ENCODE measurements around the gene NLGN1.

The NLGN1 gene

GRCh38 chr3:173589116-173589515 is 191.6 kb downstream of the NLGN1 start:
- no peak for TF ChIP-seq POLR2AphosphoS5 (IDR thresholded peaks at IDR 0.05; ENCODE audit: low read depth, low read length)
- TF ChIP-seq SIN3A (IDR thresholded peaks at IDR 0.05; ENCODE audit: borderline replicate concordance, insufficient read depth, low read length), result no peak
- no peak for TF ChIP-seq FOXP2 (optimal IDR thresholded peaks at IDR 0.05; ENCODE audit: borderline replicate concordance, extremely low read depth, extremely low read length, insufficient read depth)
- TF ChIP-seq REST (IDR thresholded peaks at IDR 0.05; ENCODE audit: insufficient read depth in 1 of 2, low read depth in 2 of 2, low read length in 2 of 2), result no peak
- TF ChIP-seq TAF1 (IDR thresholded peaks at IDR 0.05; ENCODE audit: borderline replicate concordance, insufficient read depth, low read length), result no peak

GRCh38 chr3:173591401-173591800 is 193.9 kb downstream of the NLGN1 start:
- TF ChIP-seq FOXP2 (optimal IDR thresholded peaks at IDR 0.05; ENCODE audit: borderline replicate concordance, extremely low read depth, extremely low read length, insufficient read depth) (no peak), TAF1 (IDR thresholded peaks at IDR 0.05; ENCODE audit: borderline replicate concordance, insufficient read depth, low read length) (no peak), REST (IDR thresholded peaks at IDR 0.05; ENCODE audit: insufficient read depth in 1 of 2, low read depth in 2 of 2, low read length in 2 of 2) (no peak), POLR2AphosphoS5 (IDR thresholded peaks at IDR 0.05; ENCODE audit: low read depth, low read length) (no peak)

GRCh38 chr3:173599673-173600072 is 202.1 kb downstream of the NLGN1 start:
- no peak for TF ChIP-seq SIN3A (IDR thresholded peaks at IDR 0.05; ENCODE audit: borderline replicate concordance, insufficient read depth, low read length)
- no peak for TF ChIP-seq REST (IDR thresholded peaks at IDR 0.05; ENCODE audit: insufficient read depth in 1 of 2, low read depth in 2 of 2, low read length in 2 of 2)
- TF ChIP-seq TAF1 (IDR thresholded peaks at IDR 0.05; ENCODE audit: borderline replicate concordance, insufficient read depth, low read length), result no peak
- TF ChIP-seq FOXP2 (optimal IDR thresholded peaks at IDR 0.05; ENCODE audit: borderline replicate concordance, extremely low read depth, extremely low read length, insufficient read depth), result no peak
- TF ChIP-seq POLR2AphosphoS5 (IDR thresholded peaks at IDR 0.05; ENCODE audit: low read depth, low read length), result no peak

GRCh38 chr3:173614522-173614921 is 217.0 kb downstream of the NLGN1 start:
- TF ChIP-seq POLR2AphosphoS5 (IDR thresholded peaks at IDR 0.05; ENCODE audit: low read depth, low read length) (no peak), TAF1 (IDR thresholded peaks at IDR 0.05; ENCODE audit: borderline replicate concordance, insufficient read depth, low read length) (no peak), SIN3A (IDR thresholded peaks at IDR 0.05; ENCODE audit: borderline replicate concordance, insufficient read depth, low read length) (no peak), FOXP2 (optimal IDR thresholded peaks at IDR 0.05; ENCODE audit: borderline replicate concordance, extremely low read depth, extremely low read length, insufficient read depth) (no peak), REST (IDR thresholded peaks at IDR 0.05; ENCODE audit: insufficient read depth in 1 of 2, low read depth in 2 of 2, low read length in 2 of 2) (no peak)

- no peak for TF ChIP-seq FOXP2 (optimal IDR thresholded peaks at IDR 0.05; ENCODE audit: borderline replicate concordance, extremely low read depth, extremely low read length, insufficient read depth)
- no peak for TF ChIP-seq REST (IDR thresholded peaks at IDR 0.05; ENCODE audit: insufficient read depth in 1 of 2, low read depth in 2 of 2, low read length in 2 of 2)
- TF ChIP-seq POLR2AphosphoS5 (IDR thresholded peaks at IDR 0.05; ENCODE audit: low read depth, low read length), result no peak
- no peak for TF ChIP-seq SIN3A (IDR thresholded peaks at IDR 0.05; ENCODE audit: borderline replicate concordance, insufficient read depth, low read length)
- TF ChIP-seq TAF1 (IDR thresholded peaks at IDR 0.05; ENCODE audit: borderline replicate concordance, insufficient read depth, low read length), result no peak
Observed at GRCh38 chr3:173615661-173616060, 218.1 kb downstream of the NLGN1 start.
